Measurements from ENCODE around the gene PACSIN2.

GRCh38 chr22:43001271-43002201, 13.4 kb downstream of the PACSIN2 start:
- TF ChIP-seq CTCF (IDR thresholded peaks at IDR 0.05; ENCODE audit: low read length): no peak
- TF ChIP-seq EZH2 (optimal IDR thresholded peaks at IDR 0.05; ENCODE audit: low read depth, low read length): no peak
- no peak for TF ChIP-seq EZH2phosphoT487 (IDR thresholded peaks at IDR 0.05; ENCODE audit: low read length)

Data from MM.1S (cell line).